Common myeloid progenitor, CD34-positive (primary cell): ENCODE measurements around the gene NEK9. TPM values are rescaled to one million over a fixed set of nuclear protein-coding genes. Genes with fewer than 3 reads are reported as not detected.

ENCODE experiments used
- CTCF ChIA-PET: fragments of 350-600 bp; sonication (Branson Sonifier 250); formaldehyde crosslinking; loops from one replicate; lab custom pipeline; 2021; ENCODE audit warnings: antibody characterized with exemption; lab: Charles Lee
- POLR2A ChIA-PET: fragments of 350-600 bp; sonication (Branson Sonifier 250); formaldehyde crosslinking; loops from one replicate; lab custom pipeline; 2021; ENCODE audit warnings: antibody characterized with exemption; lab: Charles Lee
- DNase-seq, 3 donors: peaks; one replicate each; pipeline versions ENCODE4 v3.0.0 to v3.0.0-alpha.2; 2013
- H3K27ac ChIP-seq, 2 experiments: 1 replicate in 1 of 2; 2 replicates in 1 of 2; pipeline ENCODE4 v1.7.0; 2013; ENCODE audit warnings: inconsistent platforms in 2 of 2, low read length in 2 of 2, mild to moderate bottlenecking in 2 of 2, low read depth in 1 of 2, moderate library complexity in 1 of 2; ENCODE audit not compliant: severe bottlenecking in 2 of 2, insufficient read depth in 1 of 2, poor library complexity in 1 of 2
- H3K27me3 ChIP-seq, 5 experiments: replicated peaks in 2 of 5; 1 replicate in 3 of 5; 2 replicates in 2 of 5; pipeline versions ENCODE4 v1.6.1 to v1.7.0; 2013; ENCODE audit warnings: low read length in 4 of 5, mild to moderate bottlenecking in 2 of 5, moderate library complexity in 2 of 5, inconsistent platforms in 1 of 5; ENCODE audit not compliant: insufficient read depth in 5 of 5, control insufficient read depth in 4 of 5
- H3K36me3 ChIP-seq, 4 experiments: 1 replicate in 2 of 4; 2 replicates in 2 of 4; pipeline versions ENCODE4 v1.6.1 to v1.7.0; 2013; ENCODE audit warnings: low read length in 3 of 4, control low read depth in 1 of 4, mild to moderate bottlenecking in 1 of 4; ENCODE audit not compliant: control insufficient read depth in 4 of 4, insufficient read depth in 4 of 4
- H3K4me1 ChIP-seq, 4 experiments: 1 replicate in 3 of 4; 2 replicates in 1 of 4; pipeline versions ENCODE4 v1.6.1 to v1.7.1; 2013; ENCODE audit warnings: low read length in 3 of 4, mild to moderate bottlenecking in 3 of 4, control low read depth in 1 of 4, inconsistent platforms in 1 of 4, moderate library complexity in 1 of 4; ENCODE audit not compliant: control insufficient read depth in 4 of 4, insufficient read depth in 4 of 4; ENCODE audit errors: control extremely low read depth in 1 of 4
- H3K4me3 ChIP-seq, 7 experiments: 1 replicate in 4 of 7; 2 replicates in 3 of 7; pipeline versions ENCODE4 v1.5.1 to v1.7.0; 2013; ENCODE audit warnings: mild to moderate bottlenecking in 7 of 7, low read length in 6 of 7, moderate library complexity in 6 of 7, inconsistent platforms in 2 of 7, low read depth in 2 of 7, control low read depth in 1 of 7; ENCODE audit not compliant: insufficient read depth in 4 of 7, control insufficient read depth in 1 of 7; ENCODE audit errors: extremely low read depth in 1 of 7
- H3K9me3 ChIP-seq, 5 experiments: 1 replicate in 4 of 5; 2 replicates in 1 of 5; pipeline versions ENCODE4 v1.6.1 to v1.7.1; 2013; ENCODE audit warnings: low read length in 4 of 5, mild to moderate bottlenecking in 2 of 5, inconsistent platforms in 1 of 5, low read depth in 1 of 5, moderate library complexity in 1 of 5; ENCODE audit not compliant: control insufficient read depth in 4 of 5, insufficient read depth in 2 of 5; ENCODE audit errors: control extremely low read depth in 1 of 5
- WGBS: methylation state at CpG from one replicate; pipeline ENCODE4 v1.1.5; 2013; ENCODE audit not compliant: insufficient coverage; 5-methylcytosine and 5-hydroxymethylcytosine counted together
- polyA plus RNA-seq: library from polyadenylated mRNA; unstranded; fragments of 120-200 nt; gene quantifications from one replicate; pipeline ENCODE4 v1.2.1, GENCODE V29; 2013

NEK9 gene
- polyA plus RNA-seq = 73.0 TPM

DNA sequence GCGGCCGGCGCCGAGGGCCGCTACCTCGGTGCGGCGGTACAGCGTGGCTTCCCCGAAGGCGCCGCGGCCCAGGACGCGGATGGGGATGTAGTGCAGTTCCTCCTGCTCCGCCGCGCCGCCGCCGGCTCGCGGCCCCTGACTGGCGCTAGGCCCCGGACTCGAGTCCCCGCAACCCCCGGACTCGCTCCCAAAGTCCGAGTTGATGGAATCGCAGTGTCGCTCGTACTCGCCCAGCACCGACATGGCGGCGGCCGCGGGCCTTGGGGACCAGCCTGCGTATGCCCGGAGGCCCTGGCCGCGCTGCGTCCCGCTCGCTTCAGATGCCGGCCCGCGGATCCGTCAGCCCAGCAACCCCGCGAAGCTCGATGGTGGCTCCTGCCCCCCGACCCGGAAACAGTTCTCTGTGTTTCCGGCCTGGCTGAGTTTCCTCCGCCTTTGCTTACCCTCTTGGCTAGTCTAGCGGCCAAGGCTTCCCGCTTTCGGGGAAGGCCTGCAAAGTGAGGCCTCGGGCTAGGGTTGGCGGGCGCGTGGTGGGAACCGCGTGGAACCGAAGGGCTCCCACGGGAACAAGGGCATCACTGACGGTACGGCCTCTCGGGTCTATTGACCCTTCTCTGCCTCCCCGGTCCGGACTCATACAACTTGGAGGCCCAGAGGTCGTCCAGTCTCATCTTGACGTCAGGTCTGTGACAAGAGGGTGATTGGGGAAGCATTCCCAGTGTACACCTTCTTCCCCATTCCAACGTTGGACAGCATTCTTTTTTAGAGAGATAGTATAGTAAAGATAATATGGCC is at the start of gene NEK9:
TSS of gene NEK9 (minus strand) at position 370 of the 795 bp plus-strand sequence. CDS start at position 243, 127 bp downstream.
- H3K4me3 ChIP-seq = peak within 1 kb of the TSS; percentile 34 to 94 (median 80)
- POLR2A ChIA-PET = interaction anchor here (0.8 to 1.4 kb wide), 4 partner anchors 11 to 167 kb away, joined by 3 to 5 read pairs (median 3); no protein-coding TSS in a partner anchor
- H3K36me3 ChIP-seq = no peaks in the 10 kb centered on the region
- CTCF ChIA-PET = interaction anchor here (1.0 to 10.0 kb wide), 6 partner anchors 9 to 400 kb away, joined by 3 to 210 read pairs (median 4); no protein-coding TSS in a partner anchor
- no peaks in the 10 kb centered on the region for H3K27me3 ChIP-seq
- H3K27ac ChIP-seq = peak within 1 kb of the TSS; percentile 82 to 89
- DNase-seq = peak; percentile 88 to 89 (median 89)
- no peaks in the 10 kb centered on the region for H3K9me3 ChIP-seq
- peaks cover 9 to 53% (median 35%) of the 10 kb centered on the region in 4 experiments for H3K4me1 ChIP-seq
- 0% methylated on average over 62 of the region's 76 CpGs for WGBS

DNA sequence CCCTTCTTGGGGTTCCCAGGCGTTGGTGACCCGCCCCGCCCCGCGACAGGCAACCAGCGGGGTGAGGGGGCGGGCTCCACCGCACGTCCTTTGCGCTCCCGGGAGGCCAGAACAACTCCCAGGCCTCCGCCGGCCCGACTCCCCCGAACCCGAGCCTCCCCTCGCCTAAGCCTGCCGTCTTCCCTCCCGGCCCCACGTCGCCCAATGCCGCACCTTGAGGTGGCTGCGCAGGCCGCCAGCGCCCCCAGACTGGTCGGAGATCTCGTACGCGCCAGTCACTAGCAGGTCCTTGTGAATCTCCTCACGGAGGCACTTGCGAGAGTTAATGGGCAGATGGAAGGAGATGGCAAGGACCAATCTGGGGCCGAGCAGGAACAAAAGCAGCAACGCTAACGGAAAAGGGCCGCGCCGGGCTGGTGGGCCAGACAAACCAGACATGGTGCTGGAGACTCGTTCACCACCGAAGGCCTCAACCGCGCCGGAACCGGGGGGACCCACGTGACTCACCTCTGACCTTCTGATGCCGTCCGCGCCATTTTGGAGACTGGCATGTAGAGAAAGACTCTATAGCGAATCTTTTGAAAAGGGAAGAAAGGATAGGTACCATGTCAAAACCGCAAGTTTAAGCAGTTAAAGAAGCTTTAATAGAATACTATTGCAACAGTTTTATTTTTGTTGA is 49.4 kb upstream of the NEK9 start, which contains the start of gene TMED10:
TSS of gene TMED10 (minus strand) at position 471 of the 679 bp plus-strand sequence. CDS start at position 438, 33 bp downstream.
- Histone ChIP-seq H3K27me3 (no peaks in the 10 kb centered on the region), H3K4me1 (peaks cover 0 to 19% (median 13%) of the 10 kb centered on the region in 4 experiments), H3K4me3 (peak within 1 kb of the TSS; percentile 46 to 95 (median 89)), H3K36me3 (peaks cover 0 to 3% (median 0%) of the 10 kb centered on the region in 4 experiments), H3K27ac (peak within 1 kb of the TSS; percentile 99 to 100), H3K9me3 (no peaks in the 10 kb centered on the region)
- WGBS = 0% methylated on average over 49 of the region's 49 CpGs
- ChIA-PET CTCF (interaction anchor here (1.1 to 3.1 kb wide), 3 partner anchors 12 to 93 kb away, joined by 3 to 9 read pairs (median 4); no protein-coding TSS in a partner anchor), POLR2A (interaction anchor here (0.6 to 1.5 kb wide), 8 partner anchors 12 to 107 kb away, joined by 3 to 7 read pairs (median 4); partner anchors contain the start of gene FOS)
- peak; percentile 92 to 96 (median 96) for DNase-seq

DNA sequence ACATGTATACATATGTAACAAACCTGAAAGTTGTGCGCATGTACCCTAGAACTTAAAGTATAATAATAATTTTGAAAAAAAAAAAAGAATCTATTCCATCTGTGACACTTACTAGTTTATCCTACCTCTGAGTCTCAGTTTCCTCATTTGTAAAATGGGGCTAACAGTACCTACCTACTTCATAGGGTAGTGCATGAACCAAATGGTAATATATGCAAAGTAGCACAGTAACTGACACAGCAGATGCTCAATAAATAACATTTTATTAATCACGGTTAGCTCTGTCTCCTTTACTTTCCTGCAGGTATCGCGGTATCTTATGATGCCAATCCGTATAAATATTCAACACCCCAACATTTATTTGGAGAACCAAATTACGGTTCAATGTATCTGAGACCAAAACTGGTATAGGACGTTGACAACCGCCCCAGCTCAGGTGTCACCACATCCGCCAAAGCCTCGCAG is 48.9 kb upstream of the NEK9 start:
- Histone ChIP-seq H3K4me3 (peak overlapping the region; percentile 46 to 95 (median 89)), H3K9me3 (no peaks in the 10 kb centered on the region), H3K27ac (peak overlapping the region; percentile 99 to 100), H3K4me1 (peaks cover 0 to 19% (median 13%) of the 10 kb centered on the region in 4 experiments), H3K27me3 (no peaks in the 10 kb centered on the region), H3K36me3 (peaks cover 0 to 3% (median under 1%) of the 10 kb centered on the region in 4 experiments)
- CTCF ChIA-PET = interaction anchor here (1.1 to 3.1 kb wide), 3 partner anchors 13 to 93 kb away, joined by 3 to 9 read pairs (median 4); no protein-coding TSS in a partner anchor
- POLR2A ChIA-PET = interaction anchor here (0.6 to 1.5 kb wide), 6 partner anchors 13 to 107 kb away, joined by 3 to 7 read pairs (median 5); partner anchors contain the start of gene FOS
- 0% methylated on average over 9 of the region's 10 CpGs for WGBS
- DNase-seq = peak in 1 of 3 donors; percentile 91

DNA sequence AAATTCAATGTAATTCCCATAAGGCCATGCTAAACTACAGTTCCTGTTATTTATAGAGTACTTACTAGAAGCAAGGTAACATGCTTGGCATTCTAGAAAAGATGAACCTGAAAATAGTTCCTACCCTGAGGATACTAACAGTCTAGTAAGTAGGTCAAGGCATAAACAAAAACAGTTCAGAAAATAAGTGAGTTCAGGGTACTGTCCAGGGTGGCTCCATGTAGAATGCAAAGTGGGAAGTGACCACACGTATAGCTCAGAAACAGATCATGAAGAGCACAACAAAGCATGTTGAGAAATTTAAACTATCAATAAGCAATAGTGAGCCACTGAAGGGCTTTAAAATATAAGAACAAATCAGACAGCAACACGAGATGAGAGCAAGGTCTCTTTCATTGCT is 47.2 kb upstream of the NEK9 start:
- POLR2A ChIA-PET = no interaction called here
- Histone ChIP-seq H3K27ac (no peak overlapping the region), H3K36me3 (peaks cover 0 to 3% (median under 1%) of the 10 kb centered on the region in 4 experiments), H3K27me3 (no peaks in the 10 kb centered on the region), H3K4me1 (peaks cover 0 to 22% (median 14%) of the 10 kb centered on the region in 4 experiments), H3K9me3 (no peaks in the 10 kb centered on the region), H3K4me3 (no peak overlapping the region)
- CTCF ChIA-PET = interaction anchor here (1.5 kb wide), 1 partner anchor 10 kb away, joined by 4 read pairs; no protein-coding TSS in a partner anchor
- no peak for DNase-seq
- WGBS = 80% methylated on average over 2 of the region's 2 CpGs

DNA sequence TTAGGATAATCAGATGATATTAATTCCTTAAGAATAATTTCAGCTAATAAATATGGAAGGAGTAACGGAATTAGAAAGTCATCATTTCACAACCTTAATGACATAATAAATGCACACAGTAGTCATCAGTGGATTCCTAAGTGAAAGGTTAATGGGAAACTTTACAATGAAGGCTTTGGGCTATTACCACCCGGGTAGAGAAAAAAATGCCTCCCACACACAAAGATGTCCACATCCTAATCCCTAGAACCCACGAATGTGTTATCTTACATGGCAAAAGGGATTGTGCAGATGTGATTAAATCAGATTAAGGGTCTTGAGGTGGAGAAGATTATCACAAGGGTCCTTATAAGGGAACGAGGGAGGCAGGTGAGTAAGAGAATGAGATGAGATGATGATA is 43.9 kb upstream of the NEK9 start:
- CTCF ChIA-PET = interaction anchor here (2.1 kb wide), 1 partner anchor 124 kb away, joined by 5 read pairs; no protein-coding TSS in a partner anchor

DNA sequence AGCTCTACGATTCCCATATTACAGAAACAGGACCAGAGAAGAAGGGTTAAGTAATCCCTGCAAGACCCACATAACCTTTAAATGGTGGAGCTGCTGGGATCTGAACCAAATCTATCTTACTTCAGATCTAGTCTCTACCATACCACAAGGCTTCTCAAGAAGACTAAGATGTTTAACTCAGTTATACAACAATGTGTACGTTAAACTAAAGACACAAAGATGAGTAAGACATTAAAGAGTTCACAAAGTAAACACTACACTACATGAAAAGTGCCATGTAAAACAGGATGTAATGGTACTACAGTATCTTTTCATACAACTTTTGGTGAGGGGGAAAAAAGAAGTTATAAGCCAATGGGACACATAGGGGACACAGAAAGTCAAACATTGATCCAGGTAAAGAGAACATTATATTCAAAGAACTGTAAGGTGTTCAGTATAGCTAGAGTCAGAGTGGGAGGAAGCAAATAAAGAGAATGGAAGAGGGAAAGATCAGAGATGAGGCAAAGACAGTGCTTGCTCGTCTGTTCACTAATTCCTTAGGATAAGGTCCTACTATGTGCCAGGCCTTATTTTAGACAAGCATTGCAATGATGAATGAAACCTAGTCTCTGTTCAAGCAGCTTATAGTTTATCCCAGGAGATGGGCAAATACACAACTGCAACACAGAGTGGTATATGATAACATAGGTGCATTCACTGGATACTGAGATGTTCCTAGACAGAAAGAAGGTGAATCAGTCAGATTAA is 41.9 kb upstream of the NEK9 start:
- CTCF ChIA-PET = interaction anchor here (1.0 to 2.1 kb wide), 6 partner anchors 10 to 126 kb away, joined by 3 to 5 read pairs (median 4); no protein-coding TSS in a partner anchor
- no peak for DNase-seq
- H3K27ac ChIP-seq = no peak overlapping the region
- no peaks in the 10 kb centered on the region for H3K27me3 ChIP-seq
- H3K9me3 ChIP-seq = no peaks in the 10 kb centered on the region
- 100% methylated on average over 2 of the region's 3 CpGs for WGBS
- peaks cover 0 to 6% (median under 1%) of the 10 kb centered on the region in 4 experiments for H3K36me3 ChIP-seq
- peaks cover 0 to 5% (median 0%) of the 10 kb centered on the region in 4 experiments for H3K4me1 ChIP-seq
- POLR2A ChIA-PET = interaction anchor here (0.6 kb wide), 1 partner anchor 27 kb away, joined by 3 read pairs; no protein-coding TSS in a partner anchor
- H3K4me3 ChIP-seq = no peak overlapping the region

More for the DNA sequence above, 43.9 kb upstream of the NEK9 start:
- Histone ChIP-seq H3K4me1 (peaks cover 0 to 19% (median 7%) of the 10 kb centered on the region in 4 experiments), H3K36me3 (peaks cover 0 to 5% (median under 1%) of the 10 kb centered on the region in 4 experiments), H3K4me3 (no peak overlapping the region), H3K9me3 (no peaks in the 10 kb centered on the region), H3K27ac (no peak overlapping the region), H3K27me3 (no peaks in the 10 kb centered on the region)
- 100% methylated on average over 1 of the region's 4 CpGs for WGBS
- DNase-seq = no peak
- POLR2A ChIA-PET = no interaction called here
